Measurements from ENCODE around the gene SNX24.

GRCh38 chr5:122941737-122942136 lies 96.3 kb downstream of the SNX24 start:
- TF ChIP-seq CTCF (IDR thresholded peaks at IDR 0.05; ENCODE audit: insufficient read depth, low read length, poor library complexity, severe bottlenecking) (no peak), EZH2phosphoT487 (conservative IDR thresholded peaks at IDR 0.05; ENCODE audit: low read length) (no peak)

Measured in SU-DHL-6 (cell line).